PC-3 (cell line): ENCODE results near the gene LIMS2. TPM values are rescaled to one million over a fixed set of nuclear protein-coding genes. Genes with fewer than 3 reads are reported as not detected.

Experiments
- ATAC-seq: fragments of 200-7000 bp; cut with Tn5 transposase; 2 replicates; pipeline ENCODE4 v1.9.1; 2020; ENCODE audit warnings: mild to moderate bottlenecking, moderate library complexity
- BruUV-seq: library from RNA; stranded (reverse); fragments of 400-500 nt; replicated peaks from 2 replicates; lab custom pipeline; 2021; lab: Mats Ljungman, UMichigan
- CTCF ChIA-PET: fragments of 300-600 bp; sonication (Branson Sonifier 250); formaldehyde crosslinking; loops from one replicate; lab custom pipeline; 2022; ENCODE audit warnings: antibody characterized with exemption; lab: Charles Lee
- POLR2A ChIA-PET: fragments of 300-600 bp; sonication (Branson Sonifier 250); formaldehyde crosslinking; loops from one replicate; lab custom pipeline; 2022; ENCODE audit warnings: antibody characterized with exemption; ENCODE audit not compliant: unreplicated experiment; lab: Charles Lee
- DNase-seq: peaks from one replicate; pipeline ENCODE4 v3.0.0-alpha.2; 2015
- H2AFZ ChIP-seq: fragments of 300-600 bp; sonication (generic); 2 replicates; pipeline ENCODE4 v1.6.0; 2016; ENCODE audit warnings: antibody characterized with exemption, low read length
- H3F3A ChIP-seq: fragments of 300-600 bp; sonication (generic); one replicate; pipeline ENCODE4 v1.6.0; 2017; ENCODE audit warnings: antibody characterized with exemption, low read length, control low read depth, mild to moderate bottlenecking; ENCODE audit not compliant: unreplicated experiment
- H3K27ac ChIP-seq: fragments of 300-600 bp; sonication (generic); 2 replicates; pipeline ENCODE4 v1.5.1; 2016; ENCODE audit warnings: mild to moderate bottlenecking, low read length
- H3K27me3 ChIP-seq: fragments of 300-600 bp; sonication (generic); 2 replicates; pipeline ENCODE4 v1.6.1; 2016; ENCODE audit warnings: low read length, mixed read lengths
- H3K36me3 ChIP-seq: fragments of 300-600 bp; sonication (generic); 2 replicates; pipeline ENCODE4 v1.6.1; 2016; ENCODE audit warnings: low read depth, mixed run types, low read length, mixed read lengths
- H3K4me1 ChIP-seq: fragments of 300-600 bp; sonication (generic); 2 replicates; pipeline ENCODE4 v1.5.1; 2016; ENCODE audit warnings: low read length; ENCODE audit not compliant: insufficient read depth
- H3K4me2 ChIP-seq: fragments of 300-600 bp; sonication (generic); 2 replicates; pipeline ENCODE4 v1.6.0; 2016; ENCODE audit warnings: low read length
- H3K4me3 ChIP-seq: fragments of 300-600 bp; sonication (generic); 2 replicates; pipeline ENCODE4 v1.5.1; 2016; ENCODE audit warnings: mild to moderate bottlenecking, low read length, mixed read lengths
- H3K79me2 ChIP-seq: fragments of 300-600 bp; sonication (generic); 2 replicates; pipeline ENCODE4 v1.6.1; 2017; ENCODE audit warnings: low read length, mixed read lengths
- H3K9ac ChIP-seq: fragments of 300-600 bp; sonication (generic); 2 replicates; pipeline ENCODE4 v1.6.0; 2016; ENCODE audit warnings: mild to moderate bottlenecking, low read length
- H3K9me2 ChIP-seq: fragments of 300-600 bp; sonication (generic); replicated peaks from 2 replicates; pipeline ENCODE4 v1.6.1; 2016; ENCODE audit warnings: mixed run types, low read length, mixed read lengths
- H3K9me3 ChIP-seq: fragments of 300-600 bp; sonication (generic); 2 replicates; pipeline ENCODE4 v1.6.1; 2016; ENCODE audit warnings: low read length, mixed read lengths
- H4K20me1 ChIP-seq: fragments of 300-600 bp; sonication (generic); 2 replicates; pipeline ENCODE4 v1.6.1; 2016; ENCODE audit warnings: low read length, mixed read lengths
- EZH2 ChIP-seq: fragments of 300-600 bp; sonication (generic); IDR thresholded peaks from one replicate; pipeline ENCODE4 v1.6.1; 2017; ENCODE audit warnings: antibody characterized with exemption, mild to moderate bottlenecking, low read length; ENCODE audit not compliant: unreplicated experiment
- EZH2phosphoT487 ChIP-seq: fragments of 300-600 bp; sonication (generic); IDR thresholded peaks from 2 replicates; pipeline ENCODE4 v1.6.1; 2018; ENCODE audit warnings: mild to moderate bottlenecking, antibody characterized with exemption, low read length, borderline replicate concordance
- intact Hi-C: fragments of 100-400 bp; cut with micrococcal nuclease; formaldehyde crosslinking; loops from 2 replicates; pipeline ENCODE4 v1.9.0; 2023
- total RNA-seq: library from RNA; depleted of rRNA; stranded (reverse); fragments of >200 nt; gene quantifications from 2 replicates; pipeline ENCODE4 v1.2.3, GENCODE V29; 2014
- TF ChIP-seq, protein P1 (sequence below): fragments of 300-600 bp; sonication (generic); conservative IDR thresholded peaks from 2 replicates; pipeline ENCODE4 v1.5.1; 2017; ENCODE audit warnings: antibody characterized with exemption, low read depth, mild to moderate bottlenecking, low read length

Gene LIMS2
- total RNA-seq, 1 experiment from 2014 or later = 5.0 TPM

DNA sequence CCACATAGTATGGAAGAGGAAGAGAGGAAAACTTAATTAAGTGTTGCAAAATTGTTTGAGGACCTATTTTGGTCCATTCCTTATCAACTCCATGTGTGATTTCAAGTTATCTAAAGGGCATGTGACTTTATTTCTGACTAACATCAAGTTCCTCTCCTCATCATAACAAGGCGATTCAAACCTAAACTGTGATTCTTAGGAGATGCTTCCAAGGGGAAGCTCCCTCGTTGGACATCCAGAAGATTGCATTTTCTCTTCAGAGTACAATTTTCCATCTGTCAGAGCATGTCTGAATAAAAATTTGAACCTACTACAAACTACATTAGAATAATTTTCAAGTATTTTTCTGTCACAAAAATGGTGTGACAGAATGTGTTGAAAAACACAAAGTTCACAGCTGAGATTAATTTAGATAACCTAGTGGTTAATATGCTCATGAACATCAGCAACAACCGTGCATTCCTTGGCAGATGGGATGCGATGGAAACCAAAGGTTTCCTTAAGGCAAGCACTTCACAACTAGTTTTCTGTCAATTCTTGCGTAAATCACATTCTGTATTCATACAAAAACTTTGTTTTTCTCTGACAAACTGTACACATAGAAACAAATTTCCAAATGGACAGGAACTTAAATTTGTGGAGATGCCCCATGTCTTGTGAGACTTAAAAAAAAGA lies 30.2 kb upstream of the LIMS2 start:
- H3K27ac ChIP-seq = no peak overlapping the region
- peaks cover 11% of the 10 kb centered on the region; the same call in 1 of the 2 replicates for H4K20me1 ChIP-seq
- TF ChIP-seq EZH2 (no peak), EZH2phosphoT487 (no peak)
- TF ChIP-seq, protein P1, sequence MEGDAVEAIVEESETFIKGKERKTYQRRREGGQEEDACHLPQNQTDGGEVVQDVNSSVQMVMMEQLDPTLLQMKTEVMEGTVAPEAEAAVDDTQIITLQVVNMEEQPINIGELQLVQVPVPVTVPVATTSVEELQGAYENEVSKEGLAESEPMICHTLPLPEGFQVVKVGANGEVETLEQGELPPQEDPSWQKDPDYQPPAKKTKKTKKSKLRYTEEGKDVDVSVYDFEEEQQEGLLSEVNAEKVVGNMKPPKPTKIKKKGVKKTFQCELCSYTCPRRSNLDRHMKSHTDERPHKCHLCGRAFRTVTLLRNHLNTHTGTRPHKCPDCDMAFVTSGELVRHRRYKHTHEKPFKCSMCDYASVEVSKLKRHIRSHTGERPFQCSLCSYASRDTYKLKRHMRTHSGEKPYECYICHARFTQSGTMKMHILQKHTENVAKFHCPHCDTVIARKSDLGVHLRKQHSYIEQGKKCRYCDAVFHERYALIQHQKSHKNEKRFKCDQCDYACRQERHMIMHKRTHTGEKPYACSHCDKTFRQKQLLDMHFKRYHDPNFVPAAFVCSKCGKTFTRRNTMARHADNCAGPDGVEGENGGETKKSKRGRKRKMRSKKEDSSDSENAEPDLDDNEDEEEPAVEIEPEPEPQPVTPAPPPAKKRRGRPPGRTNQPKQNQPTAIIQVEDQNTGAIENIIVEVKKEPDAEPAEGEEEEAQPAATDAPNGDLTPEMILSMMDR = no peak
- no peak overlapping the region for H3K4me3 ChIP-seq
- H3K9me2 ChIP-seq = no peaks in the 10 kb centered on the region
- no peak for DNase-seq
- ChIA-PET POLR2A (no interaction called here), CTCF (no interaction called here)
- peaks cover 33% of the 10 kb centered on the region for H3K4me1 ChIP-seq
- peaks cover 23% of the 10 kb centered on the region for H3K36me3 ChIP-seq
- no peak overlapping the region for H3K4me2 ChIP-seq
- peaks cover 30% of the 10 kb centered on the region for H3K79me2 ChIP-seq
- no peaks in the 10 kb centered on the region for H3K9me3 ChIP-seq
- ATAC-seq = no peak
- BruUV-seq = no TSS peak
- no peaks in the 10 kb centered on the region for H3K27me3 ChIP-seq
- no peak overlapping the region for H2AFZ ChIP-seq
- H3K9ac ChIP-seq = no peak overlapping the region
- intact Hi-C loops = no loop called here
- no peaks in the 10 kb centered on the region for H3F3A ChIP-seq

DNA sequence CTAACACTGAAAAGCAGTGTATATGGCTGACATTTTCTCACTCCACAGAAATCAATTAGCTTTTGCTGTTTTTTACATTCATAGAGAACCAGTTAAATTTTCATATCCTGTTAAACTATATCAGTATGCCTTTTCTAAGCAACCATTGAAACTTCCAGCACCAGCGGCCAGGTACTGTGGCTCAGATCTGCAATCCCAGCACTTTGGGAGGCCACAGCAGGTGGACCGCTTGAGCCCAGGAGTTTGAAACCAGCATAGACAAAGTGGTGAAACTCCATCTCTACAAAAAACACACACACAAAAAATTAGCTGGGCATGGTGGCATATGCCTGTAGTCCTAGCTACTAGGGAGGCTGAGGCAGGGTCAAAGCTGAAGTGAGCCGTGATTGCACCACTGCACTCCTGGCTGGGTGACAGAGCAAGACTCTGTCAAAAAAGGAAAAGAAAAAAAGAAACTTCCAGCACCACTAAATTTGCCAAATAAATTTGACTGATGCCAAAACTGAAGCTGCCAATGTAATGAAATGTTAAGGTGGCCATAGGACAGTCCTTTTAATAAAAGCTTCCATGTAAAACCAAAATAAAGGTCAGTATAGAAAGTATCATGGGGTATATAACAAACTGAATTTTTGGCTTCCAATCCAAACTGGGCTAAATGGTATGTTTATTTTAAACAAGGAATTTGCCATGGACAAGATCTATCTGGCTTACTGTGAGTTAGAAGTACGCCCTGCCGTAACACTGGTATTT lies 29.5 kb upstream of the LIMS2 start:
- no peak overlapping the region for H2AFZ ChIP-seq
- no peak overlapping the region for H3K4me3 ChIP-seq
- H3K36me3 ChIP-seq = peaks cover 23% of the 10 kb centered on the region
- ChIA-PET CTCF (interaction anchor here (0.7 kb wide), 1 partner anchor 139 kb away, joined by 3 read pairs; no protein-coding TSS in a partner anchor), POLR2A (interaction anchor here (0.6 kb wide), 1 partner anchor 142 kb away, joined by 4 read pairs; no protein-coding TSS in a partner anchor)
- TF ChIP-seq, protein P1 = no peak
- no peak for TF ChIP-seq EZH2
- intact Hi-C loops = no loop called here
- H4K20me1 ChIP-seq = peaks cover 11% of the 10 kb centered on the region; the same call in 1 of the 2 replicates
- H3K79me2 ChIP-seq = peaks cover 30% of the 10 kb centered on the region
- no peak overlapping the region for H3K9ac ChIP-seq
- peaks cover 38% of the 10 kb centered on the region for H3K4me1 ChIP-seq
- ATAC-seq = no peak
- 0 out of 2 replicates have a peak overlapping the region, but pooled peaks have one; percentile 1 for H3K4me2 ChIP-seq
- H3K9me2 ChIP-seq = no peaks in the 10 kb centered on the region
- no peaks in the 10 kb centered on the region for H3F3A ChIP-seq
- no TSS peak for BruUV-seq
- no peak overlapping the region for H3K27ac ChIP-seq
- no peak for DNase-seq
- H3K27me3 ChIP-seq = no peaks in the 10 kb centered on the region
- no peaks in the 10 kb centered on the region for H3K9me3 ChIP-seq
